Measurements from ENCODE around the gene IGFN1.

Gene IGFN1

DNA sequence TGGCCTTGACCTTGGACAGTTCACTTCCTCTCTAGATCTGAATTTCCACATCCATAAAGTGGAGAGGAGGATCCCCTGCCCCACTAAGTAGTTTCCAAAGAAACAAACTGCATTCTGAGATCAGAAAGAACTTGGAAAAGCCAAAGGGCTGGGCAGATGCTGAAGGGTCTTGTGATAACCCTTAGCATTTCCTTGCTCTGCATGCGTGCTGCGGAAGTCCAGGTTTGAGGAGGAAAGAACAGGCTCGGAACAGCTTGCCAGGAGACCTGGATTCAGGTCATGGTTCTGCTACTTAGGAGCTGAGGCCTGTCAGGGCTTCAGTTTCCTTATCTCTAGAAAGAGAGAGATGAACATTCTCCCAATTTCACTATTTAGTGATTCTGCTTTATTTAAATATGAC, 27.2 kb downstream of the IGFN1 start:
- H3K4me3 ChIP-seq (ENCODE audit: low read depth, low read length), result no peak overlapping the region
- no peak for TF ChIP-seq CTCF (IDR thresholded peaks at IDR 0.05; ENCODE audit: insufficient read depth, low read length, missing control alignments)
- POLR2A ChIA-PET, result no interaction called here
- CTCF ChIA-PET, result interaction anchor here (1.1 to 2.7 kb wide), 2 partner anchors 9 to 34 kb away, joined by 3 to 7 read pairs; no protein-coding TSS in a partner anchor
- no peak for DNase-seq (ENCODE audit: low read depth, low spot score)

- no peak overlapping the region for H3K4me3 ChIP-seq (ENCODE audit: low read depth, low read length)
- POLR2A ChIA-PET, result no interaction called here
- CTCF ChIA-PET, result interaction anchor here (1.0 to 2.7 kb wide), 4 partner anchors 9 to 246 kb away, joined by 3 to 7 read pairs (median 4); no protein-coding TSS in a partner anchor
- no peak for DNase-seq (ENCODE audit: low read depth, low spot score)
- no peak for TF ChIP-seq CTCF (IDR thresholded peaks at IDR 0.05; ENCODE audit: insufficient read depth, low read length, missing control alignments)
Observed at GRCh38 chr1:201218409-201218808, 27.8 kb downstream of the IGFN1 start.

GRCh38 chr1:201219481-201220387, 29.1 kb downstream of the IGFN1 start:
- no peak for TF ChIP-seq CTCF (IDR thresholded peaks at IDR 0.05; ENCODE audit: insufficient read depth, low read length, missing control alignments)
- ChIA-PET POLR2A (no interaction called here), CTCF (interaction anchor here (0.9 to 3.4 kb wide), 8 partner anchors 8 to 248 kb away, joined by 3 to 26 read pairs (median 4); no protein-coding TSS in a partner anchor)
- H3K4me3 ChIP-seq (ENCODE audit: low read depth, low read length), result no peak overlapping the region
- no peak for DNase-seq (ENCODE audit: low read depth, low spot score)

GRCh38 chr1:201220388-201220715, 29.7 kb downstream of the IGFN1 start:
- H3K4me3 ChIP-seq (ENCODE audit: low read depth, low read length), result no peak overlapping the region
- ChIA-PET CTCF (interaction anchor here (1.3 to 3.4 kb wide), 3 partner anchors 14 to 142 kb away, joined by 3 to 26 read pairs (median 10); no protein-coding TSS in a partner anchor), POLR2A (no interaction called here)
- TF ChIP-seq CTCF (IDR thresholded peaks at IDR 0.05; ENCODE audit: insufficient read depth, low read length, missing control alignments), result no peak
- no peak for DNase-seq (ENCODE audit: low read depth, low spot score)

DNA sequence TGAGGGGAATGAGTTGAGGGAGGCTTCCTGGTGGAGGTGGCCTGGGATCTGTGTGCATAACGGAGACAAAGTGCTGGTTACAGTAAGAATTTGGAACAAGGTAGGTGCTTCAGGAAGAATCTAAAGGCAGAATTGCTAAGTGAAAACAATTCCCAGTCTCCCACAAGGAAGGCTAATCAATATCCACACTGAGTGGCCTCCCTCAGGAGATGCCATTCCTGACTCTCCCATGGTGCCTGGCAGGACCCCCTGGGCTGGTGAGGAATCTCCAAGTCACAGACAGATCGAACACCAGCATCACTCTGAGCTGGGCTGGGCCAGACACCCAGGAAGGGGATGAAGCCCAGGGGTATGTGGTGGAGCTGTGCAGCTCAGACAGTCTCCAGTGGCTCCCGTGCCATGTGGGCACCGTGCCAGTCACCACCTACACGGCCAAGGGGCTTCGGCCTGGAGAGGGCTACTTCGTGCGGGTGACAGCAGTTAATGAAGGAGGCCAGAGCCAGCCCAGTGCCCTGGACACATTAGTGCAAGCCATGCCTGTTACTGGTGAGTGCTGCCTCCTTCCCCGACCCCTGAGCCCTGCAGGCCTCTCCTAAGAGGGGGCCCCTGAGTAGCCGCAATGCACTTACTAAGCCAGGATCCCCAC, 30.7 kb downstream of the IGFN1 start:
- no peak overlapping the region for H3K4me3 ChIP-seq (ENCODE audit: low read depth, low read length)
- no peak for TF ChIP-seq CTCF (IDR thresholded peaks at IDR 0.05; ENCODE audit: insufficient read depth, low read length, missing control alignments)
- POLR2A ChIA-PET, result no interaction called here
- no peak for DNase-seq (ENCODE audit: low read depth, low spot score)
- CTCF ChIA-PET, result interaction anchor here (0.7 to 3.4 kb wide), 20 partner anchors 9 to 250 kb away, joined by 3 to 26 read pairs (median 4); partner anchors contain the start of gene TMEM9

DNA sequence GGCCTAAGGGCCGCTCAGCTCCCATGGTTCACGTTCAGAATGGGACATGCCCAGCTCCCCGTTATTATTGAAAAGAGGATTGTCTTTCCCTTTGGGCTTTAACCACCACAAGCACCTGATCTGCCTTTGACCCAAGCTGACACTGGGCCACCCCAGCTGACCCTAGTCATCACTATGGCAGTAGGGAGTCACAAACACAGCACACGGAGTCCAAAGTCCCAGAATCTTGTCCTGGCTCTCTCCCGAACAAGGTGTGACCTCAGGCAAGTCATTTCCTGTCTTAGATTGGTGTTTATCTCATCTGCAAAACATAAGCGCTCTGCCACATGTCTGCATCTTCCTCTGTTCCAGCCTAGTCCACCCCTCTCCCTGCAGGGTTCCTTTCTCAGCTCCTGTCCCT, 31.5 kb downstream of the IGFN1 start:
- ChIA-PET CTCF (interaction anchor here (0.9 to 3.4 kb wide), 22 partner anchors 8 to 251 kb away, joined by 3 to 26 read pairs (median 4); partner anchors contain the start of gene TMEM9), POLR2A (no interaction called here)
- no peak for TF ChIP-seq CTCF (IDR thresholded peaks at IDR 0.05; ENCODE audit: insufficient read depth, low read length, missing control alignments)
- H3K4me3 ChIP-seq (ENCODE audit: low read depth, low read length), result no peak overlapping the region
- DNase-seq (ENCODE audit: low read depth, low spot score), result no peak
